SU-DHL-6 (cell line): ENCODE data around the gene F11R.

Experiments
- CTCF ChIP-seq: fragments of 200-600 bp; sonication (generic); IDR thresholded peaks from one replicate; pipeline ENCODE4 v1.5.1; 2017; ENCODE audit warnings: antibody characterized with exemption, mild to moderate bottlenecking, low read length, moderate library complexity; ENCODE audit not compliant: insufficient read depth, poor library complexity, severe bottlenecking
- EZH2phosphoT487 ChIP-seq: fragments of 200-600 bp; sonication (generic), shearing (Covaris generic); conservative IDR thresholded peaks from 2 replicates; pipeline ENCODE4 v1.6.1; 2018; ENCODE audit warnings: mild to moderate bottlenecking, antibody characterized with exemption, low read length, moderate library complexity, mixed read lengths

- TF ChIP-seq CTCF: no peak
- TF ChIP-seq EZH2phosphoT487: no peak
Measured at GRCh38 chr1:160956966-160957365, 64.0 kb downstream of the F11R start.
